Sigmoid colon (tissue), 4 donors: ENCODE measurements around the gene MTCL1.

Source experiments
- CTCF ChIP-seq, 4 experiments: fragments of 450-650 bp in 3 of 4; fragments of 200-600 bp in 1 of 4; IDR thresholded peaks; one replicate each; pipeline ENCODE4 v1.5.1; 2016 to 2019; ENCODE audit warnings: antibody characterized with exemption in 4 of 4, mild to moderate bottlenecking in 3 of 4, moderate library complexity in 2 of 4
- EP300 ChIP-seq, 4 donors: sonication (generic); formaldehyde crosslinking; IDR thresholded peaks; one replicate each; pipeline ENCODE4 v1.6.1; 2017; ENCODE audit warnings: antibody characterized with exemption in 4 of 4
- POLR2A ChIP-seq, 2 donors: fragments of 450-650 bp; IDR thresholded peaks; one replicate each; pipeline ENCODE4 v1.6.1; 2016; ENCODE audit warnings: antibody characterized with exemption in 2 of 2, mild to moderate bottlenecking in 2 of 2, moderate library complexity in 2 of 2
- POLR2AphosphoS5 ChIP-seq, 4 donors: sonication (generic); formaldehyde crosslinking; IDR thresholded peaks; one replicate each; pipeline ENCODE4 v1.6.1; 2017; ENCODE audit warnings: antibody characterized with exemption in 4 of 4

- TF ChIP-seq POLR2A (IDR thresholded peaks at IDR 0.05) (no peak), CTCF (IDR thresholded peaks at IDR 0.05) (no peak), POLR2AphosphoS5 (IDR thresholded peaks at IDR 0.05) (no peak), EP300 (IDR thresholded peaks at IDR 0.05) (no peak)
Measured at GRCh38 chr18:8794934-8795280, 89.6 kb downstream of the MTCL1 start.
